Neural cell (in vitro differentiated cells): Measurements from ENCODE around the gene PHOSPHO1. TPM values are rescaled to one million over a fixed set of nuclear protein-coding genes. Genes with fewer than 3 reads are reported as not detected.
A peak's percentile ranks its signal among the peaks of the same experiment; 100 is the strongest.
"Not testable (repeated sequence)": the region's sequence is repeated elsewhere in the genome, so short reads cannot be mapped to it uniquely, and the experiment has no call there.

ENCODE experiments used
- H2AFZ ChIP-seq: fragments of 200-600, 300-800 bp; sonication (generic), shearing (Covaris generic); 2 replicates; pipeline ENCODE4 v1.6.0; 2014; ENCODE audit warnings: low read depth, mild to moderate bottlenecking, antibody characterized with exemption, low read length, moderate library complexity
- H3F3A ChIP-seq: fragments of 200-600 bp; shearing (Covaris generic); 2 replicates; pipeline ENCODE4 v1.6.1; 2016; ENCODE audit warnings: mild to moderate bottlenecking, moderate library complexity, mixed read lengths, antibody characterized with exemption, low read length; ENCODE audit not compliant: insufficient read depth, poor library complexity, severe bottlenecking
- H3K27ac ChIP-seq: fragments of 200-600, 300-800 bp; sonication (generic), shearing (Covaris generic); 2 replicates; pipeline ENCODE4 v1.5.1; 2014; ENCODE audit warnings: mild to moderate bottlenecking, low read length, moderate library complexity
- H3K27me3 ChIP-seq: fragments of 300-800, 200-600 bp; sonication (generic), shearing (Covaris generic); 2 replicates; pipeline ENCODE4 v1.6.0; 2014; ENCODE audit warnings: mild to moderate bottlenecking, low read depth, low read length, moderate library complexity; ENCODE audit not compliant: insufficient read depth
- H3K36me3 ChIP-seq: fragments of 300-800, 200-600 bp; sonication (generic), shearing (Covaris generic); 2 replicates; pipeline ENCODE4 v1.5.1; 2014; ENCODE audit warnings: mild to moderate bottlenecking, antibody characterized with exemption, low read length, moderate library complexity; ENCODE audit not compliant: insufficient read depth
- H3K4me2 ChIP-seq: fragments of 300-800, 200-600 bp; sonication (generic), shearing (Covaris generic); 2 replicates; pipeline ENCODE4 v1.6.0; 2014; ENCODE audit warnings: mild to moderate bottlenecking, low read length
- H3K4me3 ChIP-seq: fragments of 300-800, 200-600 bp; sonication (generic), shearing (Covaris generic); 2 replicates; pipeline ENCODE4 v1.5.1; 2014; ENCODE audit warnings: mild to moderate bottlenecking, low read length, moderate library complexity
- H3K79me2 ChIP-seq: fragments of 200-600 bp; shearing (Covaris generic); replicated peaks from 2 replicates; pipeline ENCODE4 v1.6.0; 2014; ENCODE audit warnings: mild to moderate bottlenecking, low read length, moderate library complexity; ENCODE audit not compliant: insufficient read depth
- H3K9ac ChIP-seq: fragments of 300-800, 200-600 bp; sonication (generic), shearing (Covaris generic); 2 replicates; pipeline ENCODE4 v1.6.1; 2016; ENCODE audit warnings: mild to moderate bottlenecking, low read length, mixed read lengths
- H3K9me2 ChIP-seq: fragments of 200-600 bp; shearing (Covaris generic); 2 replicates; pipeline ENCODE4 v1.6.1; 2016; ENCODE audit warnings: mild to moderate bottlenecking, low read length, mixed read lengths; ENCODE audit not compliant: insufficient read depth
- H3K9me3 ChIP-seq: fragments of 200-600, 300-800 bp; sonication (generic), shearing (Covaris generic); 2 replicates; pipeline ENCODE4 v1.6.1; 2016; ENCODE audit warnings: mild to moderate bottlenecking, mixed run types, low read length, moderate library complexity, mixed read lengths
- H4K20me1 ChIP-seq: fragments of 200-600 bp; shearing (Covaris generic); 2 replicates; pipeline ENCODE4 v1.6.1; 2016; ENCODE audit warnings: mild to moderate bottlenecking, mixed run types; ENCODE audit not compliant: insufficient read depth
- EP300 ChIP-seq: fragments of 450-650 bp; conservative IDR thresholded peaks from 2 replicates; pipeline ENCODE4 v1.6.1; 2014; ENCODE audit warnings: antibody characterized with exemption, mild to moderate bottlenecking, moderate library complexity; ENCODE audit not compliant: poor library complexity, severe bottlenecking
- polyA plus RNA-seq: library from polyadenylated mRNA; depleted of rRNA; stranded (reverse); fragments of >200 nt; gene quantifications from 2 replicates; pipeline ENCODE4 v1.2.3, GENCODE V29; 2014
- TF ChIP-seq, protein P1 (sequence below): fragments of 450-650 bp; IDR thresholded peaks from 2 replicates; pipeline ENCODE4 v1.5.1; 2014; ENCODE audit warnings: antibody characterized with exemption, mild to moderate bottlenecking, moderate library complexity; ENCODE audit not compliant: poor library complexity, severe bottlenecking

The PHOSPHO1 gene
- polyA plus RNA-seq, 1 donor from 2014 or later = not detected

DNA sequence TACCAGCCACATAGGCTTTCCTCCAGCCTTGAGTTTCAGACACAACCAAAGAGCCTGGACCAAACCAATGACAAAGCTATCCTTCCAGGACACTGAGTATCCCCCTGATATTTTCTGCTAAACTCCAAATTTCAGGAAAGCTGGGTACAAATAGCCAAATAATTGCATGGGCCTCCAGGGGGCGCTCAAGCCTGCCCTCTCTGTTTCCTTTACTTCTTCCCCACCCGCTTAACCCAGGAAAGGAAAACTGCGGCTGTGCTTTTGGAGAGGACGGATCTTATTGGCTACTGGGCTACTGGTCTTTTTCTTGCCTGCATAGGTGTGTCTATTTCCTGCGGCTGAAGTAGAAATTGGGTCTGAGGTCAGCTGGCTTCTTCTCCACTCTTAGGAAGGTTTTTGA is 50.3 kb downstream of the PHOSPHO1 start:
- Histone ChIP-seq H3K27me3 (no peaks in the 10 kb centered on the region), H3K36me3 (no peaks in the 10 kb centered on the region), H3K4me3 (no peak overlapping the region), H3K79me2 (no peaks in the 10 kb centered on the region), H2AFZ (no peak overlapping the region), H3K9me3 (no peaks in the 10 kb centered on the region), H3F3A (no peaks in the 10 kb centered on the region), H4K20me1 (no peaks in the 10 kb centered on the region), H3K9me2 (no peaks in the 10 kb centered on the region), H3K9ac (no peak overlapping the region), H3K4me2 (no peak overlapping the region), H3K27ac (no peak overlapping the region)
- TF ChIP-seq EP300 = no peak
- TF ChIP-seq, protein P1, sequence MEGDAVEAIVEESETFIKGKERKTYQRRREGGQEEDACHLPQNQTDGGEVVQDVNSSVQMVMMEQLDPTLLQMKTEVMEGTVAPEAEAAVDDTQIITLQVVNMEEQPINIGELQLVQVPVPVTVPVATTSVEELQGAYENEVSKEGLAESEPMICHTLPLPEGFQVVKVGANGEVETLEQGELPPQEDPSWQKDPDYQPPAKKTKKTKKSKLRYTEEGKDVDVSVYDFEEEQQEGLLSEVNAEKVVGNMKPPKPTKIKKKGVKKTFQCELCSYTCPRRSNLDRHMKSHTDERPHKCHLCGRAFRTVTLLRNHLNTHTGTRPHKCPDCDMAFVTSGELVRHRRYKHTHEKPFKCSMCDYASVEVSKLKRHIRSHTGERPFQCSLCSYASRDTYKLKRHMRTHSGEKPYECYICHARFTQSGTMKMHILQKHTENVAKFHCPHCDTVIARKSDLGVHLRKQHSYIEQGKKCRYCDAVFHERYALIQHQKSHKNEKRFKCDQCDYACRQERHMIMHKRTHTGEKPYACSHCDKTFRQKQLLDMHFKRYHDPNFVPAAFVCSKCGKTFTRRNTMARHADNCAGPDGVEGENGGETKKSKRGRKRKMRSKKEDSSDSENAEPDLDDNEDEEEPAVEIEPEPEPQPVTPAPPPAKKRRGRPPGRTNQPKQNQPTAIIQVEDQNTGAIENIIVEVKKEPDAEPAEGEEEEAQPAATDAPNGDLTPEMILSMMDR = peak; percentile 33

DNA sequence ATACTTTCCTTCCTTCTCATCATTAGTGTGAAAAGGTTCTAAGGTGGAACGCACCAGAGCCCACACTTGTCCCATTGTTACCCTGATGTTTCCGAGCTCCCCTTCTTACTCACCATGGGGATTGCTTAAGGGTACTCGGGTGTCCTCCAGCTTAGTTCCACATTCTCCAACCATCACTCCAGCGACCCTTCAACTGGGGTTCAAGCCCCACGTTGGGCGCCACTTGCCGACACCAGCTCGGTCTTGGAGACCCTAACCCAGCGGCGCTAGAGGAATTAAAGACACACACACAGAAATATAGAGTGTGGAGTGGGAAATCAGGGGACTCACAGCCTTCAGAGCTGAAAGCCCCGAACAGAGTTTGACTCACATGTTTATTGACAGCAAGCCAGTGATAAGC is 54.6 kb downstream of the PHOSPHO1 start:
- H3K27ac ChIP-seq, H2AFZ ChIP-seq, H3K4me2 ChIP-seq, H3K4me3 ChIP-seq, H3K9me2 ChIP-seq, H3K27me3 ChIP-seq, H4K20me1 ChIP-seq, H3K9me3 ChIP-seq, H3K9ac ChIP-seq, H3K36me3 ChIP-seq, H3F3A ChIP-seq, H3K79me2 ChIP-seq: not testable (repeated sequence)

Other genes with a start within 250 kb of the PHOSPHO1 start
- gene IGF2BP1, start 233.4 kb downstream of the PHOSPHO1 start, polyA plus RNA-seq = 13.0 and 13.9 TPM in 2 replicates
- gene B4GALNT2, start 98.0 kb downstream of the PHOSPHO1 start, polyA plus RNA-seq = not detected in 2 replicates
- not detected in 2 replicates for gene GNGT2, start 20.2 kb downstream of the PHOSPHO1 start, polyA plus RNA-seq
- gene ABI3, start 20.1 kb downstream of the PHOSPHO1 start, polyA plus RNA-seq = not detected in 2 replicates
- 16.8 and 26.7 TPM in 2 replicates for gene ZNF652, start 131.5 kb upstream of the PHOSPHO1 start, polyA plus RNA-seq
- gene PHB1, start 184.1 kb upstream of the PHOSPHO1 start, polyA plus RNA-seq = 87.8 and 99.0 TPM in 2 replicates